GM12872 (cell line): ENCODE results near the gene WDR3.

Experiments used
- TF ChIP-seq, protein P1 (sequence below): IDR thresholded peaks from 3 replicates; pipeline ENCODE4 v1.5.1; 2011; ENCODE audit warnings: low read depth, mild to moderate bottlenecking, low read length, moderate library complexity; ENCODE audit not compliant: insufficient read depth

Gene WDR3

DNA sequence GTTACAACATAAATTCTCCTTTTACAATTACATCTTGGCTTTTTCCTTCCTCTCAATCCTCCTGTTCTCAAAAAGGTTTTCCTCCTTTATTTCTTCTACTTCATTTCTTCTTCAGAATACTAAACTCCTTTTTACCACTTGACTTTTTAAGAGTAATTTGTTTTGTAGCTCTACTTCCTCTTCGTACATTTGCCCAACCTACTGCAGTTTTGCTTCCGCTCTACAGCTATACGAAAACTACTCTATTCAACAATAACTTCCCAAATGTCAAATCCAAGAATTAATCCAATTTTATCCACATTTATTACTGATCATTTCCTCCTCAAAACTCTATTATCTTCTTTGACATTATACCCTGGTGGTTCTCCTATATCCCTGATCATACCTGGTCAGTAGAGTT is 3.6 kb upstream of the WDR3 start:
- TF ChIP-seq, protein P1, sequence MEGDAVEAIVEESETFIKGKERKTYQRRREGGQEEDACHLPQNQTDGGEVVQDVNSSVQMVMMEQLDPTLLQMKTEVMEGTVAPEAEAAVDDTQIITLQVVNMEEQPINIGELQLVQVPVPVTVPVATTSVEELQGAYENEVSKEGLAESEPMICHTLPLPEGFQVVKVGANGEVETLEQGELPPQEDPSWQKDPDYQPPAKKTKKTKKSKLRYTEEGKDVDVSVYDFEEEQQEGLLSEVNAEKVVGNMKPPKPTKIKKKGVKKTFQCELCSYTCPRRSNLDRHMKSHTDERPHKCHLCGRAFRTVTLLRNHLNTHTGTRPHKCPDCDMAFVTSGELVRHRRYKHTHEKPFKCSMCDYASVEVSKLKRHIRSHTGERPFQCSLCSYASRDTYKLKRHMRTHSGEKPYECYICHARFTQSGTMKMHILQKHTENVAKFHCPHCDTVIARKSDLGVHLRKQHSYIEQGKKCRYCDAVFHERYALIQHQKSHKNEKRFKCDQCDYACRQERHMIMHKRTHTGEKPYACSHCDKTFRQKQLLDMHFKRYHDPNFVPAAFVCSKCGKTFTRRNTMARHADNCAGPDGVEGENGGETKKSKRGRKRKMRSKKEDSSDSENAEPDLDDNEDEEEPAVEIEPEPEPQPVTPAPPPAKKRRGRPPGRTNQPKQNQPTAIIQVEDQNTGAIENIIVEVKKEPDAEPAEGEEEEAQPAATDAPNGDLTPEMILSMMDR: no peak

GRCh38 chr1:117928881-117929342 is 627 bp upstream of the WDR3 start:
- TF ChIP-seq, protein P1: peak; percentile 33; the same call in 1 of the 3 replicates

DNA sequence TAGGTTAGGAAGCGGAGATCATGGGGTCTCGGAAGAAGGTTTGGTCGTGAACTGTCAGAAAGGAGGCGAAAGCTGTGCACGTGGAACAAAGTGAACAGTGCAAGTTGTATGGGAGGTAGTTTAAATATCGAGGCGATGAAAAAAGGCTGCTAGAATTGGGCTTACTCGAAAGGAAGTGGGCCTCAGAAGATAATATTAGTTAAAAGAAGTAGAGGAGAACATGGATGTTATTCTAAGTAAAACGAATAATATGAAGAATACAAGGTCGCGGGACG is 571 bp downstream of the WDR3 start:
- TF ChIP-seq, protein P1: no peak

GRCh38 chr1:117930484-117930883 is 945 bp downstream of the WDR3 start:
- TF ChIP-seq, protein P1: no peak

DNA sequence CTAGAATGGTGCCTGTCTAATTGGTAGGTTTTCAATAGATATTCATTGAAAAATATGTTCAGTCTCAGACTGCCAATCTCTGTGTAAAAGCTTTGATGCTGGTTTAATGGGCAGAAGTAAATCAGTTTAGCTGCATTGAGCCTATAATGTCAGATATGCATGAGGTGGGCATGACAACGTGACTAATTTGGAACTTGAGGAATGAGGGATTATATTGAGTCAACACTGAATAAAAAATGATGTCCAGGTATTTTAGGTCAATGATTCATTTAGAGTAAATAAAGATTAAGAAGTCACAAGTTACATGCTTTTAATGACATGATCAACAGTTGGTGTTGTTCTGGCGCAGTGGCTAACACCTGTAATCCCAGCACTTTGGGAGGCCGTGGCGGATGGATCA is 3.0 kb downstream of the WDR3 start:
- TF ChIP-seq, protein P1: no peak

DNA sequence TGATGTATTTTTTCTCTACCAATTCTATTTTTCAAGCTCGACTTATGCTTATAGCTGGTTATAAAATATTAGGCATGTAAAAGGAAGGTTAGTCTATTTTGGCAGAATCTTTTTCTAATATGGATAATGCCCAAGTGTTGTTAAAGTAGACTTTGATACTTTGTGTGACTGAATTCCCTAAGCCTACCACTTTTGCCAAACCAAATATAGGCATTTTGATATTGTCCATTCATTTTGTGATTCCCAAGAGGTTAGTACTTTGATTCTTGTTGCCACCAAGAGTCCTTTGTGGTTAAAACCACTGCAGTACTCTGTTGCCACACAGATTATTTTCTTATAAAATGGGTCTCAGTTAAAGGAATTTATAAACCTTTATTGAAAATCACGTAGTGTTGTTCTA is 4.2 kb downstream of the WDR3 start:
- TF ChIP-seq, protein P1: no peak

- TF ChIP-seq, protein P1: no peak
Observed at GRCh38 chr1:117942293-117942692, 12.8 kb downstream of the WDR3 start.

GRCh38 chr1:117952386-117952785 is 22.8 kb downstream of the WDR3 start:
- TF ChIP-seq, protein P1: no peak
